Activated CD4-positive, alpha-beta T cell treated with anti-CD3 and anti-CD28 coated beads, Interleukin-2, amount 50 U/mL, for 48 hours (primary cell): ENCODE results near the gene APC.
"Not testable (repeated sequence)": the region's sequence is repeated elsewhere in the genome, so short reads cannot be mapped to it uniquely, and the experiment has no call there.

Source experiments
- DNase-seq, 2 experiments: peaks; one replicate each; pipeline ENCODE4 v3.0.0-alpha.2; 2020

Gene APC

DNA sequence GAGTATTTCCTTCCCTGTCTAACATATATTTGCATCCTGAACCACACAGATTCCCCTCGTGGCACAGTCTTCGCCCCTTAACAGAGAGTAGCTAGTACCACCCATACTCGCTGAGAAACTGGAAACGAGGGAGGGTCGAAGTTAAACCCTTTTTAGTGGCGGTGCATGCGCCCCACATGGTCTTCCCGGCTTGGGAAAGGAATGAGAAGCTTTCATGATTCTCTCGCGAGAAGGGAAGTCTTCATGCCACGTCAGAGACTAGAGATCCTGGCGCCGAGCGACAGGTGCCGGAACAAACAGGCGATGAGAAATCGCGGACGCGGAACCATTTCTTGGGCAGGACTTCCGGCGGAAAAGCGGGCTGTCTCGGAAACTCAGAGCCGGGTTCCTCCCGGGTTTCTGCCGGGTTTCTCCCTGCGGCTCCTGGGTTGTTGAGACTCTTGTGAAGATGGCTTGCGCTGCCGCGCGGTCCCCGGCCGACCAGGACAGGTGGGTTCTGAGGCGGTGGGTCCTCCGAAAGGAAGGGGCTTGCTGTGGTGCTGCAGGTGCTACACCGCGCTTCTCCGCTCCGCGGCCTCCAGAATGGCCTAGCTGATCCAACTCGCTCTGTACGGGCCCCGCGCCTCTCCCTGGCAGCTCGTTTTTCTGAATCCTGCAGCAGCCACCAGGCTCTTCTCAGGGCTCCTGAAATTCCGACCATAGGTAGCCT, 123.4 kb downstream of the APC start, which contains the start of gene SRP19:
TSS of gene SRP19 (plus strand) at position 359 of the 709 bp plus-strand sequence. CDS start at position 449, 90 bp downstream.
- DNase-seq, result peak; percentile 90 to 93

DNA sequence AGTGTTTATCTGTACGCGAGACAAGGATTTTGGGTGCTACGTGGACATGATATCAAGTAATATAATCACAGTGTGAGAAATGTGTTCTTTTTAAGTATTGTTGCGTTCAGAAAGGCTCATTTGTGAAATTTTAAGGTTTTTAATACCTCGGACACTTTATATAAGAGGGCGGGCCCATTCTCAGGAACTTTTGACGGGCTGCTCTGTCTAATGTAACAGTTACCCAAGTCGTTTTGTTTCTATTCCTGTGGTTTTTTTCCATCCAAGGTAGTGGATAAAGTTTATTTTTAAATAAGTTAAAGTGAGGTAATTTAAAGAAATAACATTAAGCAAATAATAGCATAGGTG, 123.9 kb downstream of the APC start:
- no peak for DNase-seq

DNA sequence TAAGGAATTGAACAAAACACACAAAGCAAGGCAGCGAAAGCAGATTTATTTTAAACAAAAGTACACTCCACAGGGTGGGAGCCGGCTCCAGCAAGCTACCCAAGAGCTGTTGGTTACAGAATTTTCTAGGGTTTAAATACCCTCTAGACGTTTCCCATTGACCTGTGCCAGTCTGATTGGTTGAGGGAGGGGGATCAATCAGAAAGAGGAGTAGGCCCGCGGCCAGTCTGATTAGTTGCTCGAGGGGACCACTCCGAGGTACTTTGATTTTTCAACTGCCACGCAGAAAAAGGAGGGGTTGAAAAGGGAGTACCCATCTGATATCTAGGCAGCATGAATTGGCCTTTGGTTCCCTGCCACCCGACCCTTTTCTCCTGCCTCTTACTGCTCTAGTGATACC, 124.4 kb downstream of the APC start:
- DNase-seq, result no peak

- no peak for DNase-seq
Observed at GRCh38 chr5:112863549-112863948, 125.9 kb downstream of the APC start.

- DNase-seq, result no peak
Observed at GRCh38 chr5:112865128-112865527, 127.4 kb downstream of the APC start.

GRCh38 chr5:112866739-112867138, 129.1 kb downstream of the APC start:
- no peak for DNase-seq

- no peak for DNase-seq
Observed at GRCh38 chr5:112867411-112867810, 129.7 kb downstream of the APC start.

DNA sequence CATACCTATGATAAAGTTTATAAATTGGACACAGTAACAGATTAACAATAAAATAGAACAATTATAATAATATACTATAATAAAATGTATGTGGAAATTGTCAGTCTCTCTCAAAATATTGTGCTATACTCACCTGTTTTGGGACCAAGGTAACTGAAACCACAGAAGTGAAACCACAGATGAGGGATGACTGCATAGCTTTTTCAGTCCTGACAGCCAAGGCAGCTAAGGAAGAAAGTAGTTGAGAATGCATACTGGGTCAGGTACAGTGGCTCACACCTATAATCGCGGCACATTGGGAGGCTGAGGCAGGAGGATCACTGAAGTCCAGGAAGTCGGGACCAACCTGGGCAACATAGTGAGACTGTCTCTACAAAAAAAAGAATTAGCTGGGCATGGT, 132.3 kb downstream of the APC start:
- no peak for DNase-seq

DNA sequence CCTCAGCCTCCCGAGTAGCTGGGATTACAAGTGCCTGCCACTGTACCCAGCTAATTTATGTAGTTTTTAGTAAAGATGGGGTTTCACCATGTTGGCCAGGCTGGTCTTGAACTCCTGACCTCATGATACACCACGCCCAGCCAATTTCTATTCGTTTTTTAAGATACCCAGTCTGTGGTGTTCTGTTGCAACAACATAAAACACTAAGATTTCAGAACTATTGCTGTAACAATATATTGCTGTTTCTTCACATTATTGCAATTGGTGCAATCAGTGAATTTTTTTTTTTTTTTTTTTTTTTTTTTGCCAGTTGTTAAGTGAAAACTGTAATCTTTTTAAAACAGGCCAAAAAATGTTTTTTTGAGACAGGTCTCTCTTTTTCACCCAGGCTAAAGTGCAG, 133.3 kb downstream of the APC start:
- no peak for DNase-seq

- no peak for DNase-seq
Observed at GRCh38 chr5:112876362-112876761, 138.7 kb downstream of the APC start.

DNA sequence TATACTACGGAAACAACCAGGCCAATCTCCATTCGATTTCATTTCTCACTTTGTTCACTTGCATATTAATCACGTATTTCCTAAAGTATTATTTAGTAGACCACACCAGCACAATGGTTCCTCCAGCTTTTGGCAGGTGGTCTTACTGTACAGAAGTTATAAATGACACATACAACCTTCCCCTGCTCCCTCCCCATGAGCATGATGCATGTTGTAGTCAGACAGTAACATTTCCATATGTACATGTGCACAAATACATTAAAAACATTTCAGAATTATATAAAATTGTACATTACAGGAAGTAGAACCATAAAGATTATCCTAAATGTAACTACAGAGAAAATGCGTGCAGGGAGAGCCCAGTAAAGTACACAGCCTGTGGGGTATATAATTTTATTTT, 140.4 kb downstream of the APC start:
- no peak for DNase-seq

DNA sequence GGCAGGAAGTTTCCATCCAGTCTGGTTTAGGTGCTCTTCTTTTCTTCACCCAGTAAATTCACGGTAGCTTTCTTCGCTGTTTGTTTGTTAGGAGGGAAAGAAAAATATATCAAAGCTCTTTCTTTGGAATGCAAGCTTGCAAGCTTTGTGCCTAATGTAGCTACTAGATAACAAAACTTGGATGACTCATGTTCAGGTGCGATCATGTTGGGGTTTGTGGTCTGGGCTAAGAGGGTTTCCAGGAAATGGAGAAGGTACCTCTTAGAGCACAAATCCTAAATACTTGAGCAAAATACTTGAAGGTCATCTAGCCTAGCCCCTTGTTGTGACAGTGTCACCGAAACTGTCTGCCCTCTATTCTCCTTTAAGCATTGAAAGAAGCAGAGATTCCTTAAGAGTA, 141.1 kb downstream of the APC start:
- peak; percentile 21 to 52 for DNase-seq

DNA sequence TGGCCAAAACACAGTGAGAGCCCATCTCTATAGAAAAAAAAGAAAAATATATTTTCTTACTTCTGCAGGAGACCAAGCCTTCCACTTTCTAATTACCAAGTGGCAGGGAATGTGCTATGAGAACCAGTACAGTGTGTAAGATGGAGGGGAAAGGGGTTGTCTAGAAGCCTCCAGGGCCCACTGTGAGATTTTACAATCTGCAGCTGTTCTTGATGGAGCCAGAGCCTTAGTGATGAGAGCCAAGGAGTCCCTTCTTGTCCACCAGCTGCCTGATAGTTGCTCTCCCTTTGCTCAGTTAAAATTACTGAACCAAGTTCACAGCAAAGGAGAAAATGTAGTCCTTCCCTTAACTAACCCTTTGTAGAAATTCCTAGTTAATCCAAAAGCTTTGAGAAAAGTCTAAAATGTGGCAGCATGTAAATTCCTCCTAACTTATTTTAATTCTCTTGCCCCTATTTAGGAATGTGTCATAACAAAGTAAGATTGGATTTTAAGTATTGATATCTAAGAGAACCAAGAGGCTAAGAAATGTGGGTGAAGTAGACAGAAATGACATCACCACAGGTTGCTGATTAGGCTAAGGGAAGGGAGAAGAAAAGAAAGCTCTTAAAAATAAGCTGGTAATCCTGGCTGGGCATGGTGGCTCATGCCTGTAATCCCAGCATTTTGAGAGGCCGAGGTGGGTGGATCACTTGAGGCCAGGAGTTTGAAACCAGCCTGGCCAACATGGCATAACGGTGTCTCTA, 142.7 kb downstream of the APC start:
- no peak for DNase-seq

- no peak for DNase-seq
Observed at GRCh38 chr5:112883192-112883591, 145.5 kb downstream of the APC start.

DNA sequence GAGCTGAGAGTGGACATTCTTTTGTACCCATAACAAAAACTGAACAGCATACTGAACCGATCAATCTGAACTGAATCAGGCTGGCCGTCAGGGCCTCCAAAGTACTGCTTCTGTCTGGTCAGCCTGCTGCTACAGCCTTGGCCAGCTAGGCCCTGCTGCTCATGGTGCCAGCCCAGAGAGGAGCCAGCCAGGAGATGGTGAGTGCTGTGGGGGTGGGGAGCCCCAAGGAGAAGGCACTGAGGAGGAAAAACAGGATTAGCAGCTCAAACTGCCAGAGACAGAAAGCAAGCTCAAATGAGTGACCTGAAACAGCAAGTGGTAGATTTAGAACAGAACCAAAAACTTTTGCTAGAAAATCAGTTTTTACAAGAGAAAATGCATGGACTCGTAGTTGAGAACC, 147.3 kb downstream of the APC start:
- DNase-seq, result no peak

- no peak for DNase-seq
Observed at GRCh38 chr5:112886975-112887374, 149.3 kb downstream of the APC start.

DNA sequence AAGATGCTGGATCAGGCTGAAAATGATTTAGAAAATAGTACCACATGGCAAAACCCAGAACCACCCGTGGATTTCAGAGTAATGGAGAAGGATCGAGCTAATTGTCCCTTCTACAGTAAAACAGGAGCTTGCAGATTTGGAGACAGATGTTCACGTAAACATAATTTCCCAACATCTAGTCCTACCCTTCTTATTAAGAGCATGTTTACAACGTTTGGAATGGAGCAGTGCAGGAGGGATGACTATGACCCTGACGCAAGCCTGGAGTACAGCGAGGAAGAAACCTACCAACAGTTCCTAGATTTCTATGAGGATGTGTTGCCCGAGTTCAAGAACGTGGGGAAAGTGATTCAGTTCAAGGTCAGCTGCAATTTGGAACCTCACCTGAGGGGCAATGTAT, 154.4 kb downstream of the APC start:
- DNase-seq, result not testable (repeated sequence)

DNA sequence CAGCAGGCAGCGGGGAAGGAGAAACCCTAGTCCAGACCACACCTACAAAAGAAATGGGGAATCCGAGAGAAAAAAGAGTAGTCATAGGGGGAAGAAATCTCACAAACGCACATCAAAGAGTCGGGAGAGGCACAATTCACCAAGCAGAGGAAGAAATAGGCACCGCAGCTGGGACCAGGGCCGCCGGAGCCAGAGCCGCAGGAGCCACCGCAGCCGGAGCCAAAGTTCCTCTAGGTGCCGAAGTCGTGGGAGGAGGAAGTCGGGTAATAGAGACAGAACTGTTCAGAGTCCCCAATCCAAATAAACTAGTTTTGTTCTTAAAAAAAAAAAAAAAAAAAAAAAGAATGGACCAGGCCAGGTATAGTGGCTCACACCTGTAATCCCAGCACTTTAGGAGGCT, 155.1 kb downstream of the APC start:
- no peak for DNase-seq

DNA sequence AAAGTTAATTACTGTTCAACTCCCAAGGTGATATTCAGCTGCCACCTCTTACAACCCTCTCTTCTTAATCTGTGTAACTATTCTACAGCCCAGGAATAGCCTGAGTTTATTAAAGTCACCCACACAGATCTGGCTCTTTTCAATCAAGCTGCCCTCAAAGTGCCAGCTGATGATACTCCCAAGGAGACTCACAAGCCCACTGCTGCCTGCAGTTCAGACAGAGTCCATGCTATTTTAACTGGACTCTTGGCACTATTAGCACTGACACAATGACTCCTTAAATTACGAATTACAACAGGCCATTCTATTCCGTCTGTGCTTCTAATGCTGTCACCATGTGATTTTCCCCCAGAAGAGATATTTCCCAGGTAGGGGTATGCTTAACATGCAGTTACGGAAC, 158.0 kb downstream of the APC start:
- DNase-seq, result no peak
